GM08714 (cell line): ENCODE data around the gene CDC42BPA.

Source experiments
- H3K4me3 ChIP-seq: fragments of 200-500 bp; sonication (Bioruptor generic); 2 replicates; pipeline ENCODE4 v1.5.1; 2014; ENCODE audit warnings: mild to moderate bottlenecking, low read length, inconsistent platforms
- ZNF274 ChIP-seq: IDR thresholded peaks from 2 replicates; pipeline ENCODE4 v1.6.1; 2012; ENCODE audit warnings: mild to moderate bottlenecking, low read depth, low read length

Gene CDC42BPA

GRCh38 chr1:226985239-226985838 is 333.0 kb downstream of the CDC42BPA start:
- TF ChIP-seq ZNF274, result no peak

GRCh38 chr1:226984521-226985238 is 333.6 kb downstream of the CDC42BPA start:
- no peak for TF ChIP-seq ZNF274
- no peak overlapping the region for H3K4me3 ChIP-seq

More at GRCh38 chr1:226985239-226985838, 333.0 kb downstream of the CDC42BPA start:
- H3K4me3 ChIP-seq, result no peak overlapping the region

GRCh38 chr1:226983992-226984364 is 334.3 kb downstream of the CDC42BPA start:
- no peak for TF ChIP-seq ZNF274
- no peak overlapping the region for H3K4me3 ChIP-seq

GRCh38 chr1:226983247-226983991 is 334.9 kb downstream of the CDC42BPA start:
- no peak for TF ChIP-seq ZNF274
- no peak overlapping the region for H3K4me3 ChIP-seq

DNA sequence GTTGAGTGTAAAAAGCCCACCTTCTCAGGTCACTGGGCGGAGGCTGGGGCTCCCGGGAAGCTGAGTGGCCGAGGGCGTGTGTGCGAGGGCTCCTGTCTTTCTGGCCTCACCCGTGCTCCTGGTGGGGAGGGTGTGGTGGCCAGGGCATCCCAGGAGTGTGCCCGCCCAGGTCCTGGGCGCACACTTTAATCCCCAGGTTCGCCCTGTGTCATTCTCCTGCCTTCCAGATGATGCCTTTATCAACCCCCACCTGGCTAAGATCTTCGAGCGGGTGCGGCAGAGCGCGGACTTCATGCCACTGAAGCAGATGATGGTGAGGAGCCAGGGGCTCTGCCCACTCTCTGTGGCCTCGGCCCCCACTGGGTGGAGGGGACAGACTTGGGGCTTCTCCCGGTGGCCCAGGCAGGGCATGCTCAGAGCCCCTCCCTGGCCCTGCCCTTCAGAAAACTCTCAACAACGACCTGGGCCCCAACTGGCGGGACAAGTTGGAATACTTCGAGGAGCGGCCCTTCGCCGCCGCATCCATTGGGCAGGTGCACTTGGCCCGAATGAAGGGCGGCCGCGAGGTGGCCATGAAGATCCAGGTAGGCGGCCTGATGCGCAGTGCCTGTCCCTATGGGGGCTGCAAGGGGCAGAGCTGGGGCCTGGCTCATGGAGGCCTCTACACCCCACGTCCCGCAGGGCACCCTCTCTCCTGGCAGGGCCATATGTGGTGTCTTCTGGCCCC is 335.7 kb downstream of the CDC42BPA start:
- no peak overlapping the region for H3K4me3 ChIP-seq
- no peak for TF ChIP-seq ZNF274

DNA sequence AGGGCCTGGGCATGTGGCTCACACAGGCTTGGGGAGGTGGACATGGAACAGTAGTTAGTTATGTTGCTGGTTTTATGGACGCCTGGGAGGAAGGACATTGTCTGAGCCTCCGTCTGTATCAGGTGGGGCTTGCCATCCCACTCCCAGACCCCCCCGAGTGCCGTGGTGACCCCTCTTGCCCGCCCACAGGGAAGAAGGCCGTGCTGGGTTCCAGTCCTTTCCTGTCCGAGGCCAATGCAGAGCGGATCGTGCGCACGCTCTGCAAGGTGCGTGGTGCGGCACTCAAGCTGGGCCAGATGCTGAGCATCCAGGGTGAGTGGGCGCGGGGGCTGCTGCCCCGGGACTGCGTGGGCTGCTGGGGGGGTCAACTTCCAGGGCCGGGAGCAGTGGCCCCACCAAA is 336.5 kb downstream of the CDC42BPA start:
- TF ChIP-seq ZNF274, result no peak
- no peak overlapping the region for H3K4me3 ChIP-seq

- TF ChIP-seq ZNF274, result no peak
- no peak overlapping the region for H3K4me3 ChIP-seq
These were observed 336.9 kb downstream of the CDC42BPA start for GRCh38 chr1:226981386-226981817.

- TF ChIP-seq ZNF274, result no peak
- no peak overlapping the region for H3K4me3 ChIP-seq
These were observed 337.5 kb downstream of the CDC42BPA start for GRCh38 chr1:226980565-226981385.

- TF ChIP-seq ZNF274, result no peak
- no peak overlapping the region for H3K4me3 ChIP-seq
These were observed 338.2 kb downstream of the CDC42BPA start for GRCh38 chr1:226980122-226980560.

- no peak for TF ChIP-seq ZNF274
- no peak overlapping the region for H3K4me3 ChIP-seq
These were observed 338.7 kb downstream of the CDC42BPA start for GRCh38 chr1:226979517-226980121.

DNA sequence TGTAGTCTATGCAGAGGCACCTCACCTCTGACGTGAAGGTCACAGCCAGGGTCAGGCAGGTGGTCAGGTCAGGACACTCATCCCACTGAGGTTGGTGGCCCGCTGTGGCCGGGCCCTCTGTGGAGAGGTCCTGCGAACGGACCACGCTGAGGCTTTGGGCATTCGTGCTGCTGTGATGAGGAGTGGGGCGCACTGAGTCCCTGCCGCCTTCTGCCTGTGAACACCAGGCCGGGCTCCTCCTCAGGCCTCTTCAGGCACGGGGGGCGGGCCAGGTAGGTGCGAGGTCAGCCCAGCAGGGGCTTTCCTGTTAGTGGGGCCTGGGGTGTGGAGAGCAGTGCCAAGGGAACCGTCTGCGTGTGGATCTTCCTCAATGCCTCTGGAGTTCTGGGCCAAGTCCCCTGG is 339.2 kb downstream of the CDC42BPA start:
- no peak for TF ChIP-seq ZNF274
- H3K4me3 ChIP-seq, result no peak overlapping the region

GRCh38 chr1:226978432-226979114 is 339.7 kb downstream of the CDC42BPA start:
- no peak for TF ChIP-seq ZNF274
- no peak overlapping the region for H3K4me3 ChIP-seq

DNA sequence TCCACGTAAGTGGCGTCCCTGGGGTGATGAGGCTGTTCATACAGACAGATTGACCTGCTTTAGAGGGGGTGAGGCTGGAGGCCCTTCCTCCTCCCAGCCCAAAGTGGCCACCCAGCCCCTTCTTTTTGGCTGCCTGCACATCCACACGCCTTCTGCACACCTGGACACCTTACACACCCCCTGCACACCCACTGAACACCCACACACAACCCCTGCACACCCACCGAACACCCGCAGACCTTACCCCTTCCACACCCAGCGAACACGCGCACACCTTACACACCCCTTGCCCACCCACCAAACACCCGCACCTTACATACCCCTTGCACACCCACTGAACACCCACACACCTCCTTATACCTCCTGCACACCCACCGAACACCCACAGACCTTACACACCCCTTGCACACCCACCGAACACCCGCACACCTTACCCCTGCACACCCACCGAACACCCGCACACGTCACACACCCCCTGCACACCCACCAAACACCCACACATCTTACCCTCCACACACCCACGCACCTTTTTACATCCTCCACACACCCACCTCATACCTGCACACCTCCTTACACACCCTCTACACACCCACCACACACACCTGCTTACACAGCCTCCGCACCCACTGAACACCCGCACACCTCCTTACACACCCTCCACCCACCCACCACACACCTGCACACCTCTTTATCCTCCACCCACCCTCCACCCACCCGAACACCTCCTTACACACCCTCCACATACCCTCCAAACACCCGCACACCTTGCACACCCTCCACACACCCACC is 340.5 kb downstream of the CDC42BPA start:
- H3K4me3 ChIP-seq, result no peak overlapping the region
- no peak for TF ChIP-seq ZNF274
